Omental fat pad (tissue), 4 donors: ENCODE data around the gene KMT2C. TPM values are rescaled to one million over a fixed set of nuclear protein-coding genes. Genes with fewer than 3 reads are reported as not detected.

Experiments
- ATAC-seq: fragments of 150-250 bp; one replicate; pipeline ENCODE4 v1.9.1; 2016; ENCODE audit warnings: mild to moderate bottlenecking, moderate library complexity; ENCODE audit not compliant: low FRiP score
- DNase-seq: peaks from one replicate; pipeline ENCODE4 v3.0.0-alpha.2; 2019; ENCODE audit warnings: low spot score
- CTCF ChIP-seq, 3 donors: fragments of 450-650 bp; IDR thresholded peaks; one replicate each; pipeline ENCODE4 v1.5.1; 2016 to 2017; ENCODE audit warnings: antibody characterized with exemption in 3 of 3, mild to moderate bottlenecking in 3 of 3, moderate library complexity in 2 of 3
- total RNA-seq, 4 donors: library from RNA; depleted of rRNA; stranded (reverse); fragments of >200 nt; gene quantifications; one replicate each; pipeline ENCODE4 v1.1.0, GENCODE V29; 2016

Gene KMT2C
- total RNA-seq, 4 donors from 2014 or later: 52.5 to 84.3 (median 59.2) TPM

- ATAC-seq: no peak
- DNase-seq: no peak
- TF ChIP-seq CTCF (IDR thresholded peaks at IDR 0.05): no peak
Measured at GRCh38 chr7:152467225-152467624, 31.4 kb upstream of the KMT2C start.

GRCh38 chr7:152465119-152465387 is 29.2 kb upstream of the KMT2C start:
- no peak for TF ChIP-seq CTCF (IDR thresholded peaks at IDR 0.05)
- ATAC-seq: no peak

GRCh38 chr7:152464312-152465118 is 28.7 kb upstream of the KMT2C start:
- DNase-seq (peak; percentile 35), ATAC-seq (peak; percentile 85)
- TF ChIP-seq CTCF (IDR thresholded peaks at IDR 0.05): no peak

More at GRCh38 chr7:152465119-152465387, 29.2 kb upstream of the KMT2C start:
- no peak for DNase-seq

GRCh38 chr7:152463709-152464311 is 28.0 kb upstream of the KMT2C start:
- peak; percentile 98 for ATAC-seq
- no peak for TF ChIP-seq CTCF (IDR thresholded peaks at IDR 0.05)
- peak; percentile 98 for DNase-seq

- peak; percentile 23 for DNase-seq
- no peak for TF ChIP-seq CTCF (IDR thresholded peaks at IDR 0.05)
- ATAC-seq: peak; percentile 33
Measured at GRCh38 chr7:152462995-152463708, 27.3 kb upstream of the KMT2C start.

GRCh38 chr7:152459724-152460251 is 24.0 kb upstream of the KMT2C start:
- ATAC-seq (no peak), DNase-seq (no peak)
- no peak for TF ChIP-seq CTCF (IDR thresholded peaks at IDR 0.05)
